GM19324 (cell line): ENCODE measurements around the gene ZNF541.

ENCODE experiments used
- ATAC-seq: cut with Tn5 transposase; IDR thresholded peaks from one replicate; pipeline ENCODE4 v1.9.1; 2021; ENCODE audit warnings: mild to moderate bottlenecking, moderate library complexity; ENCODE audit not compliant: unreplicated experiment, low FRiP score

ZNF541 gene

GRCh38 chr19:47573071-47574026, at the start of gene ZNF541:
Gene ZNF541 (minus strand): TSS chr19:47573148. CDS start chr19:47555856, 17,292 bp downstream.
- ATAC-seq, result no peak

- no peak for ATAC-seq
Observed at GRCh38 chr19:47619763-47620162, 46.8 kb upstream of the ZNF541 start.

GRCh38 chr19:47618771-47619170, 45.8 kb upstream of the ZNF541 start:
- no peak for ATAC-seq

GRCh38 chr19:47615714-47616113, 42.8 kb upstream of the ZNF541 start:
- ATAC-seq, result no peak

- ATAC-seq, result no peak
Observed at GRCh38 chr19:47615230-47615629, 42.3 kb upstream of the ZNF541 start.

- no peak for ATAC-seq
Observed at GRCh38 chr19:47614559-47614958, 41.6 kb upstream of the ZNF541 start.

GRCh38 chr19:47614021-47614295, 41.0 kb upstream of the ZNF541 start:
- no peak for ATAC-seq

- no peak for ATAC-seq
Observed at GRCh38 chr19:47613165-47614020, 40.4 kb upstream of the ZNF541 start.

GRCh38 chr19:47610902-47611301, 38.0 kb upstream of the ZNF541 start:
- ATAC-seq, result no peak

GRCh38 chr19:47609906-47610894, 37.3 kb upstream of the ZNF541 start:
- ATAC-seq, result no peak

GRCh38 chr19:47608969-47609905, 36.3 kb upstream of the ZNF541 start, which contains the start of gene BICRA:
Gene BICRA (plus strand): TSS chr19:47609134. CDS start chr19:47673575, 64,441 bp downstream.
- ATAC-seq, result peak; percentile 50

- ATAC-seq, result peak; percentile 89
Observed at GRCh38 chr19:47608074-47608918, 35.3 kb upstream of the ZNF541 start.

GRCh38 chr19:47607564-47608073, 34.7 kb upstream of the ZNF541 start:
- no peak for ATAC-seq

- no peak for ATAC-seq
Observed at GRCh38 chr19:47603706-47604565, 31.0 kb upstream of the ZNF541 start.

GRCh38 chr19:47601180-47601904, 28.4 kb upstream of the ZNF541 start:
- ATAC-seq, result no peak
